Stimulated activated CD8-positive, alpha-beta memory T cell treated with anti-CD3 and anti-CD28 coated beads, Interleukin-12 subunit alpha, Interleukin-12 subunit beta, amount 100 ng/mL, for 24 hours (primary cell): ENCODE measurements around the gene ABCB7.
"Not testable (repeated sequence)": the region's sequence is repeated elsewhere in the genome, so short reads cannot be mapped to it uniquely, and the experiment has no call there.

ENCODE experiments used
- DNase-seq: peaks from one replicate; pipeline ENCODE4 v3.0.0-alpha.2; 2020; ENCODE audit errors: extremely low read depth

Gene ABCB7

DNA sequence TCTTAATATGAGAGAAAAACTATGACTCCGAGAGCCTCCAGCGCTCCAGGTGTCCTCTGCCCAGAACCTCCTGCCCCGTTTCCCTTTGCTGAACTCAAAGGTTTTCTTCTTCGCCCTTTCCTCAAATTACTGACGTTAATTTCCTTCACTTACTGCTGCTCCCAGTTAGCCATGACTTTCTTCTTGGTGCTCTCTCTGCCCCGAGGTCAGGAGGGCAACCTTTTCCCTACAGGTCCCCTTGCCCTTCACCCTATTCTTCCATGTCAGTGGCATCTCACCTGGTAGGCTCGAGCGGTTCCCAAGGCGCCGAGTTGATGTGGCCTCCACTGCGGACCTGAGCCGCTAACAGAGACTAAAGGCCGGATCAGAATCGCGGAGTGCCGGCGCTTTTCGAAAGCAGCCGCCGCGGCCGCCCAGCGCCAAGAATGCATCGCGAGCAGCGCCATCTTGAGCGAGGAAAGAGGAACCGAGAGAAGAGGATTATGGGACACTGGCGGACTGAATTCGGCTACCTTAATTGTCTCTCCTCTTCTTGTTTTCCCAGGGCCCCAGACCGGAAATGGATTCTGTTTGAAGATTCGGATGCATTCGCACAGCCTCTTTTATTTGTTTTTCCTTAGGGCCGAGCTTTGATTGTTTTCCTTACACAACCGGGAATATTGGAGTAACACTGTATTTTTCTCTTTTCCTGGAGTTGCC lies at the start of gene ABCB7:
Gene ABCB7, minus strand, starts transcription at position 457 of the 699 bp plus-strand sequence. Its CDS starts 11 bp downstream, at position 446.
- peak; percentile 14 for DNase-seq

DNA sequence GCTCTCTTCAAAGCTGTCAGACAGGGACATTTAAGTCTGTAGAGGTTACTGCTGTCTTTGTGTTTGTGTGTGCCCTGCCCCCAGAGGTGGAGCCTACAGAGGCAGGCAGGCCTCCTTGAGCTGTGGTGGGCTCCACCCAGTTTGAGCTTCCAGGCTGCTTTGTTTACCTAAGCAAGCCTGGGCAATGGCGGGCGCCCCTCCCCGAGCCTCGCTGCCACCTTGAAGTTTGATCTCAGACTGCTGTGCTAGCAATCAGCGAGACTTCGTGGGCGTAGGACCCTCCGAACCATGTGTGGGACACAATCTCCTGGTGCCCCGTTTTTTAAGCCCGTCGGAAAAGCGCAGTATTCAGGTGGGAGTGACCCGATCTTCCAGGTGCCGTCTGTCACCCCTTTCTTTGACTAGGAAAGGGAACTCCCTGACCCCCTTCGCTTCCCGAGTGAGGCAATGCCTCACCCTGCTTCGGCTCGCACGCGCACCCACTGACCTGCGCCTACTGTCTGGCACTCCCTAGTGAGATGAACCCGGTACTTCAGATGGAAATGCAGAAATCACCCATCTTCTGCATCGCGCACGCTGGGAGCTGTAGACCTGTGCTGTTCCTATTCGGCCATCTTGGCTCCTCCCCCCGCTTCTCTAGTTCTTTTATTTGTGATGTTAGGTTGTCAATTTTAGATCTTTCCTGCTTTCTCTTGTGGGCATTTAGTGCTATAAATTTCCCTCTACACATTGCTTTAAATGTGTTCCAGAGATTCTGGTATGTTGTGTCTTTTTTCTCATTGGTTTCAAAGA lies 32.5 kb upstream of the ABCB7 start:
- DNase-seq = not testable (repeated sequence)

DNA sequence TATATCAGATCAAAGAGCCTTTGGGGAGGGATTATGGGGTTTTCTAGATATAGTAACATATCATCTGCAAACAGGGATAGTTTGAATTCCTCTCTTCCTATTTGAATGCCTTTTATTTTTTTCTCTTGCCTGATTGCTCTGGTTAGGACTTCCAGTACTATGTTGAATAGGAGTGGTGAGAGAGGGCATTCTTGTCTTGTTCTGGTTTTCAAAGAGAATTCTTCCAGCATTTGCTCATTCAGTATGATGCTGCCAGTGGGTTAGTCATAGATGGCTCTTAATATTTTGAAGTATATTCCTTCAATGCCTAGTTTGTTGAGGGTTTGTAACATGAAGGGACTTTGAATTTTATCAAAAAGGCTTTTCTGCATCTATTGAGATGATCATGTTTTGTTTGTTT lies 25.6 kb upstream of the ABCB7 start:
- DNase-seq = no peak

DNA sequence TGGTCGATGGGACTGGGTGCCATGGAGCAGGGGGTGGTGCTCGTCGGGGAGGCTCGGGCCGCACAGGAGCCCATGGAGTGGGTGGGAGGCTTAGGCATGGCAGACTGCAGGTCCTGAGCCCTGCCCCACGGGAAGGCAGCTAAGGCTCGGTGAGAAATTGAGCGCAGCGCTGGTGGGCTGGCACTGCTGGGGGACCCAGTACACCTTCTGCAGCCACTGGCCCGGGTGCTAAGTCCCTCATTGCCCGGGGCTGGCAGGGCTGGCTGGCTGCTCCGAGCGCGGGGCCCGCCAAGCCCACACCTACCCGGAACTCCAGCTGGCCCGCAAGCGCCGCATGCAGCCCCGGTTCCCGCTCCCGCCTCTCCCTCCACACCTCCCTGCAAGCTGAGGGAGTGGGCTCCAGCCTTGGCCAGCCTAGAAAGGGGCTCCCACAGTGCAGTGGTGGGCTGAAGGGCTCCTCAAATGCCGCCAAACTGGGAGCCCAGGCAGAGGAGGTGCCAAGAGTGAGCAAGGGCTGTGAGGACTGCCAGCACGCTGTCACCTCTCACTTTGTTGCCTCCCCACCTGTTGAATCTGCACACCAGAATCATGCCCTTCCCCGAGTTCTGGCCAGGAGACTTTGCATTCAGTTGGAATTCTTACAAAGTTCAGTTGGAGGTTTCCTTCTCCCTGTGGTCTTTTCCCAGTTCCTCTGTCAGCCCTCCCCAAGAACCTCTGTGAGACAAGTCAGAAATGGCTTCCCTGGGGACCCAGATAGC lies 23.6 kb upstream of the ABCB7 start:
- DNase-seq = not testable (repeated sequence)

GRCh38 chrX:75172257-75172890 lies 16.3 kb upstream of the ABCB7 start:
- not testable (repeated sequence) for DNase-seq

GRCh38 chrX:75158054-75158453 lies 2.0 kb upstream of the ABCB7 start:
- DNase-seq = no peak

- DNase-seq = no peak
Measured at GRCh38 chrX:75156531-75156945, 455 bp upstream of the ABCB7 start.

DNA sequence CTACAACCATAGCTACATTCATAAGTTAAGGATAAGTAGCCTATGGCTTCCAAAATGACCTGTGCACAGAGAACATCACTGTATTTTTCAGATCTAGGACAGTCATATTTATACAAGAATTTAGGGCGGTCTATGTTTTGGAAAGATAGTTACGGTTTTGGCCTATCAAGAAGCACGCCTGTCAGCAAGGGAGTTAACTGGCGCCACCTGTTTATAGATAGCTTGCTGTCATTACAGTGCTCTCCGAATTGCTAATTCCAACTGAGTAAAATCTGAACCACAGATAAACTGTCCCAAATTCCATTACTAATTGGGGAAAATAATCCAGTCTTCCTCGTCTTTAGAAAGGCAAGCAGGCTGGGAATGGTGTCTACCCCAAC lies 646 bp downstream of the ABCB7 start:
- DNase-seq = no peak

DNA sequence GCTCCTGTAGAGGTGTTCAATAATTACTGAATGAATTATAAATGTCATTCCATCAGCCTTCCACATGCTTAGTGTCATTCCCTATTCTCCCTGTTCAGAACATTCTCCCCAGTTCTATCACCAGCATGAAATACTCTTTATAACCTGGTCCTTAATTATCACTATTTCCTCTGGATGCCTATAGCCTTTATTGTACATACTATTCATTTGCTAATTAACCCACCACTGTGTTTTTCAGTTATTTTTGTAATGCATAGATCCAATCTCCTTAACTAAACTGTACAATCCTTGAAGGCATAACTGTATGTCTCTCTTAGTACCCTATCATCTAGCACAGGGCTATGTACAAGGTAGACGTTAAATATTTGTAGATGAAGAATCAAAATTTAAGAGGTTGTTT lies 1.2 kb downstream of the ABCB7 start:
- no peak for DNase-seq

DNA sequence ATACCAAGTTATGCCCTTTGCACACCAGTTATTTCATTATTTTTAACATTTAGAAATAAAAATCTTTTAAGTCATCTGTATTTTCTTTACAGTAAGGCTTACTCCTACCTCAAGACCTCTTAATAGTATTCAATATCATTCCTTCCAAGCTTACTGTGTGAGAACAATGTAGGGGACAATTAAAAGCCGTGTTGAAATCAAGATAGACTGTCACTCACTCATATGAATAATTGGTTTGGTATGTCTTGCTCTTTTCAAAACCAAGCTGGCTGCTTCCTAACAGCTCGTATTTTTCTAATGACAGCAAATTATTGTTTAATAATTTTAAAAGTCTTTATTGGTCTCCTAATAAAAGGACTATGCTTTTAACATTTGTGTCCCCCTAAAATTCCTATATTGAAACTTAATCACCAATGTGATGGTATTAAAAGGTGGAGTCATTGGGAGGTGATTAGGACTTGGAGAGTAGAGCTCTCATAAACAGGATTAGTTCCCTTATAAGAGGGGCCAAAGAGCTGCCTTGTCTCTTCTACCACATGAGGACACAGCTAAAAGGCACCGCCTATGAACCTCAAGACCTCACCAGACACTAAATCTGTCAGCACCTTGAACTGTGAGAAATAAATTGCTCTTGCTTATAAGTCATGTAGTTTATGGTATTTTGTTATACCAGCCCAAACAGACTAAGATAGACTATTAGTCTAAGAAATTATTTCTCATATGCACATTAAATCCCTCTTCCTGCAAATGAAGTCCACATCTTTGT lies 4.1 kb downstream of the ABCB7 start:
- no peak for DNase-seq

DNA sequence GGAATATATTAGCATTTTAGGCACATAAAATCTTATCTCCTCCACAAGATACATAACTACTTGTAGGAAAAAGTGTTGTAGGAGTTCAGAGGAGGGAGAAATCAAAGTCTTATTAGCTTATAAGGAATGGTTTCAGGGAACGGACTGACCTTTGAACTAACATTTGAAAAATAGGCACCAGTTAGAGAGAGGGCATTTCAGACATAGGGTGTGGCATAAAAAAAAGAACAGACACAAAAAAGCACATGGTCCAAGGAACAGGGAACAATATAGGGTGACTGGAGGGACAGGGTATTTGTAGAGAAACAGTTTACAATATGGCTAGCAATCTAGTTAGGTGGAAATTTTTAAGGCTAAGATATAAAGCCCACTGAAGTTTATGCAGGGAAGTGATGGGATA lies 6.4 kb downstream of the ABCB7 start:
- DNase-seq = no peak

DNA sequence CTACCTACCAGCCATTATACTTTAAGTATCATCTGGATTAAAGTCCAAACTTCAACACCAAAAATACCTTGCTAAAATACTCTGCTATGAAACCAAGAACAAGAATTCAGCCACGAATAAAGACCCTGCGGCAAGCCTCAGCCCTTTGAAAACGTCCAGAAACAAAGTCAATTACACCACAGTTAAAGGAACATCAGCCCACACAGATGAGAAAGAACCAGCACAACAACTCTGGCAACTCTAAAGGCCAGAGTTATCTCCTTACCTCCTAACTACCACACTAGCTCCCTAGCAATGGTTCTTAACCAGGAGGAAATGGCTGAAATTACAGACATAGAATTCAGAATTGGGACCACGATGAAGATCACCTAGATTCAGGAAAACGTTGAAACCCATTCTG lies 23.4 kb downstream of the ABCB7 start:
- DNase-seq = no peak

DNA sequence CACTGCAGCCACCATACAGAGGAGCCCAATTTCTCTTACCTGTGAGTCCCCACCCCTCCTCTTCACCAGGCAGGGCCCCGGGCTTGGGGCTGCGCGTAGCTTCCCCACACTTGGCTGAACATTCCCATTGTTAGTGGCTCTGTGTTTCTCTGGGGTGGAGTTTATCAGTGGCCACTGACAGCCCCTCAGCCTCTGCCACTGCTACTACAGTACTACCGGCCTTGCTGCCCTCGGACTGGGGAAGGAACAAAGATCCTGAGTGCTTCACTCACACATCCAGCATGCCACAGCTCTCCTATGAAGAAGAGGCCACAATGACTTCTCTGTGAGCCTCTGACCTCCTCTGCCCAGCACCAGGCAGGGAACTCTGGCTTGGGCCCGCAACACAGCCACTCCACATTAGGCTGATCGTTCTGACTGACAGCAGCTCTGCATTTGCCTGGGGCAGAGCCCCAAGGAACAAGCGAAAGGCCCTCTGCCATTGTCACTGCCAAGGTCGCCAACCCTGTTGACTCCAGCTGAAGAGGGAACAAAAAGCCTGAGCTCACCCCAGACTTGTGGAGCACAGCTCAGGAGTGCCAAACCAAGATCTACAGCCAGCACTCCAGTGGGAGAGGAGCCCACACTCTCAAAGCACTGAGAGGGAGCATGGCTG lies 24.0 kb downstream of the ABCB7 start:
- no peak for DNase-seq

- DNase-seq = not testable (repeated sequence)
Measured at GRCh38 chrX:75129069-75129468, 27.0 kb downstream of the ABCB7 start.

DNA sequence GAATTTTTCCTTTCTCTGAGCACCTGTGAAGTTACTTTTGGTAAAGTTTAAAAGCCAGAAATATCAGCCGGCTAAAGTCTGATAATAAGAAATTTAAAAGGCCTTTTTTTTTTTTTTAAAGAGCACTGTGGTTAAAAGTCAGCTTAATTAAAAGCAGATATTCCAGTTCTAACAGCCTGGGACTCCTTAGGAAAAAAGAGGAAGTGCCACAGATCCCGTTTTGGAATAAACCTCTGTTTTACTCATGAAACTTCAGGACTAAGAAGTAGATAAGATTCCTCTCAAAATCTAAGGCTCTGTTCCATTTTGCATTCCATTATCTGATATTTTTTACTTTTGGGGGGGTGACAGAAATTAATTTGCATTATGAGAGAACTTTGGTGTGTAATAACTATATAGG lies 37.8 kb downstream of the ABCB7 start:
- DNase-seq = no peak

GRCh38 chrX:75115707-75116413 lies 40.2 kb downstream of the ABCB7 start:
- no peak for DNase-seq

GRCh38 chrX:75114638-75115037 lies 41.4 kb downstream of the ABCB7 start:
- no peak for DNase-seq

- DNase-seq = no peak
Measured at GRCh38 chrX:75113664-75114063, 42.4 kb downstream of the ABCB7 start.

- no peak for DNase-seq
Measured at GRCh38 chrX:75107863-75108509, 48.1 kb downstream of the ABCB7 start.

DNA sequence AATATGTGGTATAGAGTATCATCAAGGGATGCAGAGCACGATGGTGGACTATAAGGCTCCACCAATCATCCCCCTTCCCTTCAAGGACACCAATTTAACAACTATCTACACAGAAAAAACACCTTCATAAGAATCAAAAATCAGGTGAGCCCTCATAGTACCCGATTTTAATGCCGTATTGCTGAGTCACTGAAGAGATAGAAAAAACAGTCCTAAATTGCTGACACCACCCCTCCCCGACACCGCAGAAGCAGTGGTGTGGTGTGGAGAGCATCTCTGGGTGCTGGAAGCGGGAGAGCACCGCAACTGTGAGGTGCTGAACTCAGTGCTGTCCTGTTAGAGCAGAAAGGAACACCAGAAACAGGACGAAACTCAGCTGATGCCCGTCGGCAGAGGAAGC lies 49.3 kb downstream of the ABCB7 start:
- no peak for DNase-seq
